GM12878 (cell line): ENCODE data around the gene GIT1. TPM values are rescaled to one million over a fixed set of nuclear protein-coding genes. Genes with fewer than 3 reads are reported as not detected.
A peak's percentile ranks its signal among the peaks of the same experiment; 100 is the strongest.
"Not testable (repeated sequence)": the region's sequence is repeated elsewhere in the genome, so short reads cannot be mapped to it uniquely, and the experiment has no call there.

Experiments used
- ATAC-seq: fragments of 200-7000 bp; cut with Tn5 transposase; 3 replicates; pipeline ENCODE4 v1.9.1; 2020; ENCODE audit warnings: mild to moderate bottlenecking, moderate library complexity
- BruUV-seq: library from RNA; stranded (reverse); fragments of 400-500 nt; replicated peaks from 2 replicates; lab custom pipeline; 2021; lab: Mats Ljungman, UMichigan
- CTCF ChIA-PET: fragments of 300-600 bp; sonication (Branson Sonifier 250); formaldehyde crosslinking; extraction: SDS; loops from one replicate; lab custom pipeline; 2021; ENCODE audit warnings: inconsistent platforms; lab: Yijun Ruan, JAX
- POLR2A ChIA-PET: fragments of 350-600 bp; formaldehyde crosslinking; extraction: SDS; loops from one replicate; lab custom pipeline; 2021; ENCODE audit warnings: inconsistent platforms; lab: Charles Lee
- RAD21 ChIA-PET: fragments of 300-600 bp; sonication (Branson Sonifier 250); formaldehyde crosslinking; loops from one replicate; lab custom pipeline; 2023; ENCODE audit warnings: antibody characterized with exemption; ENCODE audit not compliant: unreplicated experiment; lab: Charles Lee
- SMC1A ChIA-PET: fragments of 300-600 bp; sonication (Branson Sonifier 250); formaldehyde crosslinking; loops from one replicate; lab custom pipeline; 2023; ENCODE audit not compliant: unreplicated experiment, uncharacterized antibody; lab: Charles Lee
- DNase-seq: peaks from one replicate; pipeline ENCODE4 v3.0.0-alpha.2; 2011; ENCODE audit warnings: low read depth, low spot score
- FAIRE-seq: peaks from 3 replicates; lab custom pipeline; 2011; peaks lifted over from hg19 to GRCh38; lab: Jason Lieb, UNC
- H2AFZ ChIP-seq: 2 replicates; pipeline ENCODE4 v1.6.0; 2011; ENCODE audit warnings: low read depth, low read length, control low read depth; ENCODE audit not compliant: control insufficient read depth
- H3K27ac ChIP-seq: 2 replicates; pipeline ENCODE4 v1.5.1; 2011; ENCODE audit warnings: control low read depth; ENCODE audit not compliant: control insufficient read depth, insufficient read depth
- H3K27me3 ChIP-seq, 2 experiments: replicated peaks in 1 of 2; 2 replicates each; pipeline versions ENCODE4 v1.6.0 to v1.6.1; 2011; ENCODE audit warnings: low read length in 1 of 2; ENCODE audit not compliant: control insufficient read depth in 2 of 2, insufficient read depth in 2 of 2
- H3K36me3 ChIP-seq, 2 experiments: 2 replicates each; pipeline ENCODE4 v1.5.1; 2011; ENCODE audit warnings: low read length in 1 of 2; ENCODE audit not compliant: control insufficient read depth in 2 of 2, insufficient read depth in 2 of 2
- H3K4me1 ChIP-seq: 2 replicates; pipeline ENCODE4 v1.6.1; 2011; ENCODE audit warnings: mild to moderate bottlenecking, low read length, moderate library complexity, mixed read lengths; ENCODE audit not compliant: control insufficient read depth, insufficient read depth
- H3K4me2 ChIP-seq: 2 replicates; pipeline ENCODE4 v1.6.0; 2011; ENCODE audit warnings: control low read depth; ENCODE audit not compliant: control insufficient read depth, insufficient read depth
- H3K4me3 ChIP-seq: fragments of 200-600 bp; sonication (generic); 2 replicates; pipeline ENCODE4 v1.5.1; 2016
- H3K79me2 ChIP-seq: 2 replicates; pipeline ENCODE4 v1.6.0; 2011; ENCODE audit warnings: low read length; ENCODE audit not compliant: control insufficient read depth, insufficient read depth
- H3K9ac ChIP-seq: 2 replicates; pipeline ENCODE4 v1.8.0; 2011; ENCODE audit warnings: low read length, control low read depth, mixed read lengths; ENCODE audit not compliant: control insufficient read depth, insufficient read depth
- H3K9me3 ChIP-seq: replicated peaks from 3 replicates; pipeline ENCODE4 v1.5.1; 2011; ENCODE audit warnings: mild to moderate bottlenecking, low read length; ENCODE audit not compliant: control insufficient read depth, insufficient read depth
- H4K20me1 ChIP-seq: 2 replicates; pipeline ENCODE4 v1.6.0; 2011; ENCODE audit not compliant: control insufficient read depth, insufficient read depth
- CTCF ChIP-seq, 3 experiments: IDR thresholded peaks in 2 of 3; conservative IDR thresholded peaks in 1 of 3; 2 replicates each; pipeline ENCODE4 v1.5.1; 2011; ENCODE audit warnings: low read depth in 3 of 3, low read length in 3 of 3, mild to moderate bottlenecking in 3 of 3, control low read depth in 2 of 3, moderate library complexity in 2 of 3, inconsistent platforms in 1 of 3, mixed read lengths in 1 of 3; ENCODE audit not compliant: control insufficient read depth in 2 of 3, insufficient read depth in 1 of 3; ENCODE audit errors: extremely low read depth in 1 of 3
- HCFC1 ChIP-seq: fragments of 150-350 bp; IDR thresholded peaks from 2 replicates; pipeline ENCODE4 v1.6.1; 2014; ENCODE audit warnings: low read length
- KDM1A ChIP-seq: fragments of 200-600 bp; sonication (generic); IDR thresholded peaks from 2 replicates; pipeline ENCODE4 v1.6.1; 2016; ENCODE audit warnings: borderline replicate concordance
- RAD21 ChIP-seq: IDR thresholded peaks from 2 replicates; pipeline ENCODE4 v1.6.1; 2011; ENCODE audit warnings: mild to moderate bottlenecking, low read depth, low read length, moderate library complexity; ENCODE audit not compliant: insufficient read depth
- RFX5 ChIP-seq: IDR thresholded peaks from 2 replicates; pipeline ENCODE4 v1.6.1; 2011; ENCODE audit warnings: low read depth, low read length, improper control_type of control experiment
- SREBF2 ChIP-seq: IDR thresholded peaks from 2 replicates; pipeline ENCODE4 v1.6.1; 2012; ENCODE audit warnings: mild to moderate bottlenecking, low read length
- WGBS: methylation state at CpG from one replicate; pipeline ENCODE4 v1.1.6; 2016; ENCODE audit warnings: low lambda C conversion rate; ENCODE audit not compliant: insufficient replicate concordance, insufficient coverage; ENCODE audit errors: missing lambda C conversion rate; 5-methylcytosine and 5-hydroxymethylcytosine counted together
- in situ Hi-C: fragments of 300-500 bp; cut with MboI; formaldehyde crosslinking; loops from 9 replicates; pipeline ENCODE4 v1.14.3; 2018; ENCODE audit warnings: mixed read lengths
- intact Hi-C: fragments of 100-400 bp; cut with micrococcal nuclease; formaldehyde crosslinking; loops from one replicate; pipeline ENCODE4 v1.14.2; 2022; ENCODE audit not compliant: unreplicated experiment
- polyA plus RNA-seq, 11 experiments: library from polyadenylated mRNA; depleted of rRNA in 4 of 11; unstranded in 6 of 11; stranded (reverse) in 5 of 11; fragments of >200 nt; fragmentation: Nextera tagmentation in 4 of 11; fragmentation: Illumina TruSeq in 1 of 11; extraction: Ambion mirVana in 4 of 11; extraction: Trizol in 1 of 11; gene quantifications; 1 replicate in 1 of 11; 2 replicates in 10 of 11; pipeline versions ENCODE4 v1.2.1 to v1.2.3, GENCODE V29; 2011 to 2016; ENCODE audit warnings: inconsistent platforms in 2 of 11, missing spikeins in 2 of 11, low read depth in 1 of 11
- total RNA-seq, 4 experiments: library from RNA; depleted of rRNA in 3 of 4; stranded (reverse); fragments of >200 nt in 3 of 4; fragmentation: Illumina TruSeq in 1 of 4; extraction: Trizol in 1 of 4; gene quantifications; 2 replicates each; pipeline versions ENCODE4 v1.2.1 to v1.2.3, GENCODE V29; 2013 to 2021

The GIT1 gene
- total and polyA plus RNA-seq, 10 of the 15 experiments (the other 5 are each of a cell fraction or from before 2014, with no cell fraction given), result 0.24 to 45.3 (median 20.9) TPM

GRCh38 chr17:29559640-29560039, 29.8 kb downstream of the GIT1 start:
- Histone ChIP-seq H3K9ac (no peak overlapping the region), H3K79me2 (no peaks in the 10 kb centered on the region), H3K4me1 (peaks cover 45% of the 10 kb centered on the region), H3K4me3 (no peak overlapping the region), H3K36me3 (peaks cover 2 to 3% of the 10 kb centered on the region in 2 experiments; a peak in 3 of 4 replicates), H3K27me3 (no peaks in the 10 kb centered on the region), H4K20me1 (no peaks in the 10 kb centered on the region), H3K27ac (no peak overlapping the region), H3K9me3 (no peaks in the 10 kb centered on the region), H2AFZ (no peak overlapping the region), H3K4me2 (no peak overlapping the region)
- in situ Hi-C loops (no loop called here), intact Hi-C loops (no loop called here)
- POLR2A ChIA-PET, result interaction anchor here (0.6 kb wide), 1 partner anchor 11 kb away, joined by 3 read pairs; no protein-coding TSS in a partner anchor
- 85% methylated on average over 2 of the region's 2 CpGs for WGBS
- FAIRE-seq, result peak; percentile 52
- SMC1A ChIA-PET, result interaction anchor here (1.0 to 2.0 kb wide), 3 partner anchors 11 to 190 kb away, joined by 3 to 11 read pairs (median 5); partner anchors contain the start of gene ANKRD13B
- ATAC-seq, result peak; percentile 11; the same call in 2 of the 3 replicates
- no TSS peak for BruUV-seq
- RAD21 ChIA-PET, result interaction anchor here (0.8 to 1.5 kb wide), 2 partner anchors 18 to 190 kb away, joined by 3 to 4 read pairs; no protein-coding TSS in a partner anchor
- TF ChIP-seq KDM1A (no peak), RFX5 (no peak), SREBF2 (no peak), HCFC1 (no peak), RAD21 (peak; percentile 25), CTCF (IDR thresholded peaks at IDR 0.05 in 2 of 3, conservative IDR thresholded peaks at IDR 0.05 in 1 of 3; ENCODE audit: control insufficient read depth in 2 of 3, extremely low read depth in 1 of 3, insufficient read depth in 1 of 3, low read depth in 3 of 3, low read length in 3 of 3) (peak in 1 of 3 experiments; percentile 6; a peak in 1 of 6 replicates)
- DNase-seq, result no peak
- CTCF ChIA-PET, result interaction anchor here (1.0 to 1.8 kb wide), 6 partner anchors 10 to 536 kb away, joined by 3 to 9 read pairs (median 7); no protein-coding TSS in a partner anchor

GRCh38 chr17:29558139-29558538, 31.3 kb downstream of the GIT1 start:
- H3K4me3 ChIP-seq, H3K36me3 ChIP-seq, H4K20me1 ChIP-seq, H3K27me3 ChIP-seq, H3K9me3 ChIP-seq, in situ Hi-C loops, H2AFZ ChIP-seq, H3K79me2 ChIP-seq, intact Hi-C loops, BruUV-seq, H3K9ac ChIP-seq, DNase-seq, FAIRE-seq, H3K27ac ChIP-seq, H3K4me2 ChIP-seq, ATAC-seq, SMC1A ChIA-PET: not testable (repeated sequence)
- WGBS, result 76% methylated on average over 5 of the region's 5 CpGs
- ChIA-PET RAD21 (interaction anchor here (1.9 kb wide), 1 partner anchor 188 kb away, joined by 5 read pairs; no protein-coding TSS in a partner anchor), POLR2A (interaction anchor here (0.7 kb wide), 1 partner anchor 12 kb away, joined by 4 read pairs; no protein-coding TSS in a partner anchor), CTCF (interaction anchor here (1.9 kb wide), 1 partner anchor 24 kb away, joined by 5 read pairs; no protein-coding TSS in a partner anchor)
- peaks cover 45% of the 10 kb centered on the region for H3K4me1 ChIP-seq
